Spleen (tissue), 11 donors: Measurements from ENCODE around the gene FAM78B. TPM values are rescaled to one million over a fixed set of nuclear protein-coding genes. Genes with fewer than 3 reads are reported as not detected.

Source experiments
- DNase-seq: peaks from one replicate; pipeline ENCODE4 v3.0.0-alpha.2; 2020
- H3K27ac ChIP-seq, 8 donors: fragments of 200-600 bp; sonication (generic) in 7 of 8; 1 replicate in 4 of 8; 2 replicates in 4 of 8; pipeline versions ENCODE4 v1.5.0 to v1.8.0; 2016 to 2021; ENCODE audit warnings: inconsistent platforms in 4 of 8, mild to moderate bottlenecking in 4 of 8, moderate library complexity in 1 of 8
- H3K27me3 ChIP-seq, 7 donors: fragments of 200-600 bp; sonication (generic) in 6 of 7; replicated peaks in 1 of 7; 1 replicate in 4 of 7; 2 replicates in 3 of 7; pipeline versions ENCODE4 v1.5.0 to v1.8.0; 2016 to 2021; ENCODE audit warnings: inconsistent platforms in 3 of 7, mild to moderate bottlenecking in 1 of 7
- H3K36me3 ChIP-seq, 6 donors: fragments of 200-600 bp; sonication (generic) in 5 of 6; 1 replicate in 4 of 6; 2 replicates in 2 of 6; pipeline versions ENCODE4 v1.5.0 to v1.8.0; 2016 to 2021; ENCODE audit warnings: inconsistent platforms in 2 of 6
- H3K4me1 ChIP-seq, 6 donors: fragments of 200-600 bp; sonication (generic) in 5 of 6; 1 replicate in 3 of 6; 2 replicates in 3 of 6; pipeline versions ENCODE4 v1.5.0 to v1.8.0; 2016 to 2021; ENCODE audit warnings: inconsistent platforms in 3 of 6
- H3K4me3 ChIP-seq, 8 donors: fragments of 200-600 bp; sonication (generic) in 7 of 8; 1 replicate in 4 of 8; 2 replicates in 4 of 8; pipeline versions ENCODE4 v1.5.0 to v1.8.0; 2016 to 2021; ENCODE audit warnings: inconsistent platforms in 4 of 8, mild to moderate bottlenecking in 4 of 8, moderate library complexity in 2 of 8
- H3K9me3 ChIP-seq, 8 donors: fragments of 200-600 bp; sonication (generic) in 7 of 8; 1 replicate in 4 of 8; 2 replicates in 4 of 8; pipeline versions ENCODE4 v1.5.0 to v1.8.0; 2016 to 2021; ENCODE audit warnings: inconsistent platforms in 4 of 8
- POLR2A ChIP-seq, 3 donors: fragments of 450-650 bp; IDR thresholded peaks; one replicate each; pipeline ENCODE4 v1.5.1; 2017; ENCODE audit warnings: antibody characterized with exemption in 3 of 3, mild to moderate bottlenecking in 1 of 3
- POLR2AphosphoS5 ChIP-seq, 3 donors: sonication (generic); formaldehyde crosslinking; IDR thresholded peaks; one replicate each; pipeline ENCODE4 v1.5.1; 2017; ENCODE audit warnings: antibody characterized with exemption in 3 of 3
- WGBS, 5 donors: extraction: QIAGEN DNeasy Blood & Tissue Kit in 3 of 5; methylation state at CpG; one replicate each; pipeline versions ENCODE4 v1.1.5 to v1.1.7; 2013 to 2018; 5-methylcytosine and 5-hydroxymethylcytosine counted together
- intact Hi-C: fragments of 100-400 bp; cut with DNase I; formaldehyde crosslinking; loops from one replicate; pipeline ENCODE4 v1.15.0; 2023; ENCODE audit warnings: low total_unique reads
- polyA plus RNA-seq, 3 donors: library from polyadenylated mRNA; stranded (reverse); fragments of 200-250 nt; gene quantifications; one replicate each; pipeline ENCODE4 v1.2.1, GENCODE V29; 2013
- total RNA-seq, 7 donors: library from RNA; depleted of rRNA in 3 of 7; stranded (reverse); fragments of >200 nt in 3 of 7; fragmentation: NEBNext Ultra II Directional in 4 of 7; extraction: Animal tissue kit (Norgen Biotek cat#: 25700) in 4 of 7; gene quantifications; one replicate each; pipeline versions ENCODE4 v1.1.0 to v1.2.1, GENCODE V29; 2016 to 2021
- TF ChIP-seq, protein P1 (sequence below), 11 experiments: fragments of 200-600 bp in 7 of 11; fragments of 450-650 bp in 4 of 11; sonication (generic) in 4 of 11; IDR thresholded peaks in 8 of 11; conservative IDR thresholded peaks in 3 of 11; 1 replicate in 7 of 11; 2 replicates in 4 of 11; pipeline versions ENCODE4 v1.4.0 to v1.8.0; 2016 to 2021; ENCODE audit warnings: antibody characterized with exemption in 11 of 11, inconsistent platforms in 4 of 11, mild to moderate bottlenecking in 1 of 11
- donor health status: healthy with polysubstance abuse.
- donor health status: DM: no; HTN: no; CAD: no; lungs with moderate emphysema.
- donor health status: DM: no; HTN: no; CAD: no.
- donor health status: Bipolar disorder and iron deficiency.
- donor health status: healthy.
- donor health status: DM: no; HTN: no; CAD: no.
- donor health status: DM: yes; HTN: yes; CAD: no.

The FAM78B gene
- total and polyA plus RNA-seq, 10 donors = 0.41 to 3.0 (median 1.3) TPM

GRCh38 chr1:166062421-166063070 is 104.3 kb downstream of the FAM78B start:
- Histone ChIP-seq H3K4me1 (no peaks in the 10 kb centered on the region), H3K4me3 (no peak overlapping the region), H3K27ac (no peak overlapping the region), H3K36me3 (no peaks in the 10 kb centered on the region), H3K27me3 (no peaks in the 10 kb centered on the region), H3K9me3 (no peaks in the 10 kb centered on the region)
- DNase-seq = no peak
- intact Hi-C loops = no loop called here
- 79 to 84% (median 83%) methylated on average over 12 of the region's 12 CpGs for WGBS, 5 donors
- TF ChIP-seq, protein P1, sequence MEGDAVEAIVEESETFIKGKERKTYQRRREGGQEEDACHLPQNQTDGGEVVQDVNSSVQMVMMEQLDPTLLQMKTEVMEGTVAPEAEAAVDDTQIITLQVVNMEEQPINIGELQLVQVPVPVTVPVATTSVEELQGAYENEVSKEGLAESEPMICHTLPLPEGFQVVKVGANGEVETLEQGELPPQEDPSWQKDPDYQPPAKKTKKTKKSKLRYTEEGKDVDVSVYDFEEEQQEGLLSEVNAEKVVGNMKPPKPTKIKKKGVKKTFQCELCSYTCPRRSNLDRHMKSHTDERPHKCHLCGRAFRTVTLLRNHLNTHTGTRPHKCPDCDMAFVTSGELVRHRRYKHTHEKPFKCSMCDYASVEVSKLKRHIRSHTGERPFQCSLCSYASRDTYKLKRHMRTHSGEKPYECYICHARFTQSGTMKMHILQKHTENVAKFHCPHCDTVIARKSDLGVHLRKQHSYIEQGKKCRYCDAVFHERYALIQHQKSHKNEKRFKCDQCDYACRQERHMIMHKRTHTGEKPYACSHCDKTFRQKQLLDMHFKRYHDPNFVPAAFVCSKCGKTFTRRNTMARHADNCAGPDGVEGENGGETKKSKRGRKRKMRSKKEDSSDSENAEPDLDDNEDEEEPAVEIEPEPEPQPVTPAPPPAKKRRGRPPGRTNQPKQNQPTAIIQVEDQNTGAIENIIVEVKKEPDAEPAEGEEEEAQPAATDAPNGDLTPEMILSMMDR (IDR thresholded peaks at IDR 0.05 in 8 of 11, conservative IDR thresholded peaks at IDR 0.05 in 3 of 11) = no peak
- no peak for TF ChIP-seq POLR2AphosphoS5 (IDR thresholded peaks at IDR 0.05)
- TF ChIP-seq POLR2A (IDR thresholded peaks at IDR 0.05) = no peak

DNA sequence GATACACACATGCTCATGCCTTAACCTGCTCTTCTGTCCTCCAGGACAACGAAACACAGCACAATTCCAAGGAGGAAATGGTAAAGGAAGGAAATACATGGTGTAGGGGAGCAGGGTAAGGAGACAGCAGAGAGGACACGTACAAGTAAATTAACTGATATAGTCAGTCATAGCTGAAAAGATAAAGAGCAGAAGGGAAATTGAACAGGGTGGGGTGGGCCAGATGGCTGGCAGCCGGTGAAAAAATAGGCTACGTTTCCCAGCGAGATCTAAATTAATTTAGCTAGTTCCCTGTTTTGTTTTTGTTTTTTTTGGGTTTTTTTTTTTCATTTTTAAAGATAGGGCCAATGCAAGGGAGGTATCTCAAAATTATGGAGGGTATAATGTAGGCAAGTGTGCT is 109.2 kb downstream of the FAM78B start:
- Histone ChIP-seq H3K4me3 (no peak overlapping the region), H3K27ac (no peak overlapping the region), H3K27me3 (peaks cover 0 to 7% (median 0%) of the 10 kb centered on the region in 7 donors), H3K9me3 (no peaks in the 10 kb centered on the region), H3K4me1 (no peaks in the 10 kb centered on the region), H3K36me3 (no peaks in the 10 kb centered on the region)
- no peak for DNase-seq
- TF ChIP-seq POLR2AphosphoS5 (IDR thresholded peaks at IDR 0.05) = no peak
- intact Hi-C loops = no loop called here
- WGBS, 5 donors = 30 to 46% (median 37%) methylated on average over 5 of the region's 5 CpGs

GRCh38 chr1:166053395-166053794 is 113.4 kb downstream of the FAM78B start:
- intact Hi-C loops = no loop called here
- no peak for DNase-seq
- H3K36me3 ChIP-seq = no peaks in the 10 kb centered on the region
- H3K4me1 ChIP-seq = no peaks in the 10 kb centered on the region
- peaks cover 0 to 17% (median 0%) of the 10 kb centered on the region in 7 donors for H3K27me3 ChIP-seq
- WGBS, 5 donors = 82 to 94% (median 87%) methylated on average over 3 of the region's 3 CpGs
- TF ChIP-seq POLR2A (IDR thresholded peaks at IDR 0.05) (no peak), POLR2AphosphoS5 (IDR thresholded peaks at IDR 0.05) (no peak)
- TF ChIP-seq, protein P1 (IDR thresholded peaks at IDR 0.05 in 8 of 11, conservative IDR thresholded peaks at IDR 0.05 in 3 of 11) = no peak
- no peak overlapping the region for H3K4me3 ChIP-seq
- H3K9me3 ChIP-seq = no peaks in the 10 kb centered on the region
- no peak overlapping the region for H3K27ac ChIP-seq

GRCh38 chr1:166040202-166040997 is 126.4 kb downstream of the FAM78B start:
- Histone ChIP-seq H3K27me3 (peaks cover 0 to 9% (median 0%) of the 10 kb centered on the region in 7 donors), H3K4me1 (no peaks in the 10 kb centered on the region), H3K4me3 (no peak overlapping the region), H3K36me3 (no peaks in the 10 kb centered on the region), H3K9me3 (no peaks in the 10 kb centered on the region), H3K27ac (no peak overlapping the region)
- TF ChIP-seq, protein P1 (IDR thresholded peaks at IDR 0.05 in 8 of 11, conservative IDR thresholded peaks at IDR 0.05 in 3 of 11) = no peak
- TF ChIP-seq POLR2AphosphoS5 (IDR thresholded peaks at IDR 0.05) (no peak), POLR2A (IDR thresholded peaks at IDR 0.05) (no peak)
- WGBS, 5 donors = 56 to 67% (median 59%) methylated on average over 8 of the region's 8 CpGs
- intact Hi-C loops = no loop called here
- DNase-seq = no peak
